ENCODE measurements around the gene USH2A. TPM values are rescaled to one million over a fixed set of nuclear protein-coding genes. Genes with fewer than 3 reads are reported as not detected.

The USH2A gene
- total RNA-seq, 3 donors from 2014 or later, result 0.03 to 0.17 TPM; not detected in 1

DNA sequence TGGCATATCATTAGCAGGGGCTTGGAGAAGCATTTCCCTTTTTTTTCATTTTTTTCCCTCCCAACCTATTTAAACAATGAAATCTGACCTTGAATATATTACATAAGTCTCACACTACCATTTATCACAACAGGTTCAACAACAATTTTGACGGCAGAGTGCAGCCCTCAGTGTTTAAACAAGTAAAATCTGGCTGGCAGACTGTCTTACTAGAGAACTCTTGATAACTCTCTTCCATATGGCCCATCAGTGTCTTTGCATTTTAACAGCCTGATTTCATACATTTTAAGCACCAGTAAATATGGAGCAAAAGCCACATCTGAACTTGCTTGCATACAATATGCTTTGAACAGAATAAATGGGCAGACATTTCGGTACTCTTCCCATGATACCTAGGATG, 643.1 kb downstream of the USH2A start:
- no peaks in the 10 kb centered on the region for H3K4me1 ChIP-seq (ENCODE audit: low read depth)
- no peak for ATAC-seq
- TF ChIP-seq, protein P1, sequence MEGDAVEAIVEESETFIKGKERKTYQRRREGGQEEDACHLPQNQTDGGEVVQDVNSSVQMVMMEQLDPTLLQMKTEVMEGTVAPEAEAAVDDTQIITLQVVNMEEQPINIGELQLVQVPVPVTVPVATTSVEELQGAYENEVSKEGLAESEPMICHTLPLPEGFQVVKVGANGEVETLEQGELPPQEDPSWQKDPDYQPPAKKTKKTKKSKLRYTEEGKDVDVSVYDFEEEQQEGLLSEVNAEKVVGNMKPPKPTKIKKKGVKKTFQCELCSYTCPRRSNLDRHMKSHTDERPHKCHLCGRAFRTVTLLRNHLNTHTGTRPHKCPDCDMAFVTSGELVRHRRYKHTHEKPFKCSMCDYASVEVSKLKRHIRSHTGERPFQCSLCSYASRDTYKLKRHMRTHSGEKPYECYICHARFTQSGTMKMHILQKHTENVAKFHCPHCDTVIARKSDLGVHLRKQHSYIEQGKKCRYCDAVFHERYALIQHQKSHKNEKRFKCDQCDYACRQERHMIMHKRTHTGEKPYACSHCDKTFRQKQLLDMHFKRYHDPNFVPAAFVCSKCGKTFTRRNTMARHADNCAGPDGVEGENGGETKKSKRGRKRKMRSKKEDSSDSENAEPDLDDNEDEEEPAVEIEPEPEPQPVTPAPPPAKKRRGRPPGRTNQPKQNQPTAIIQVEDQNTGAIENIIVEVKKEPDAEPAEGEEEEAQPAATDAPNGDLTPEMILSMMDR (IDR thresholded peaks at IDR 0.05), result no peak
- intact Hi-C loops (cut with DNase I, micrococcal nuclease), result no loop called here
- no peak for DNase-seq
- H3K36me3 ChIP-seq (ENCODE audit: low read depth), result no peaks in the 10 kb centered on the region
- no peak overlapping the region for H3K4me3 ChIP-seq
- H3K9me3 ChIP-seq, result no peaks in the 10 kb centered on the region

GRCh38 chr1:215779729-215780128, 643.5 kb downstream of the USH2A start:
- no peaks in the 10 kb centered on the region for H3K4me1 ChIP-seq (ENCODE audit: low read depth)
- no peak overlapping the region for H3K4me3 ChIP-seq
- no peak for ATAC-seq
- DNase-seq, result no peak
- no peaks in the 10 kb centered on the region for H3K36me3 ChIP-seq (ENCODE audit: low read depth)
- H3K9me3 ChIP-seq, result no peaks in the 10 kb centered on the region
- TF ChIP-seq, protein P1 (IDR thresholded peaks at IDR 0.05), result no peak
- intact Hi-C loops (cut with DNase I, micrococcal nuclease), result no loop called here

DNA sequence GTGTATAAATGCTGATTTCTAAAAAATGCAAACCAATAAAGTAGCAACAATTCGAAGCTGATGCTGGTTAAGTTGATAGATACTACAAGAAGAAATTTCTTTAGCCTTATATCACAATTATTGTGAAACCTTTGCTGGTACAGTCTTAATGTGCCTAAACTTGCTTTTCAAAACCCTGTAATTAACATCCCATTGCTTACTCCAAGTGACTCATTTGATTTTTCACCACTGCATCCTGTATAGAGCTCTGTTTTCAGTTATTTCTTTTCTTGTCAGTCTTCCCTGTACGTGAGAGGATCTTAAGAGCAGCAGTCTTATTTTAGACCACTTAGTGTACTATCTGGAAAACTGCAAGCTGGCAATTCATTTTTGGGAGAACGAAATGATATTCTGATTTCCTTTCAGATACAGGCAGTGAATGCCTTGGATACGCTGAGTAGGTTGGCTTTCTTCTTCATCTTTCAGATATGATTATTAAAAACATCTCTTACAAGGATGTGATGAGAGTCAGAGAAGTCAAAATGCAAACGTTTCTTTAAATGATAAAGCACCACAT, 645.8 kb downstream of the USH2A start:
- ATAC-seq, result no peak
- Histone ChIP-seq H3K9me3 (no peaks in the 10 kb centered on the region), H3K4me1 (ENCODE audit: low read depth) (no peaks in the 10 kb centered on the region), H3K36me3 (ENCODE audit: low read depth) (no peaks in the 10 kb centered on the region), H3K4me3 (no peak overlapping the region)
- intact Hi-C loops (cut with DNase I, micrococcal nuclease), result no loop called here
- TF ChIP-seq, protein P1 (IDR thresholded peaks at IDR 0.05), result no peak
- no peak for DNase-seq

GRCh38 chr1:215776336-215776735, 646.9 kb downstream of the USH2A start:
- no peak for DNase-seq
- intact Hi-C loops (cut with DNase I, micrococcal nuclease), result no loop called here
- Histone ChIP-seq H3K4me1 (ENCODE audit: low read depth) (no peaks in the 10 kb centered on the region), H3K4me3 (no peak overlapping the region), H3K36me3 (ENCODE audit: low read depth) (no peaks in the 10 kb centered on the region), H3K9me3 (no peaks in the 10 kb centered on the region)
- no peak for ATAC-seq
- TF ChIP-seq, protein P1 (IDR thresholded peaks at IDR 0.05), result no peak

DNA sequence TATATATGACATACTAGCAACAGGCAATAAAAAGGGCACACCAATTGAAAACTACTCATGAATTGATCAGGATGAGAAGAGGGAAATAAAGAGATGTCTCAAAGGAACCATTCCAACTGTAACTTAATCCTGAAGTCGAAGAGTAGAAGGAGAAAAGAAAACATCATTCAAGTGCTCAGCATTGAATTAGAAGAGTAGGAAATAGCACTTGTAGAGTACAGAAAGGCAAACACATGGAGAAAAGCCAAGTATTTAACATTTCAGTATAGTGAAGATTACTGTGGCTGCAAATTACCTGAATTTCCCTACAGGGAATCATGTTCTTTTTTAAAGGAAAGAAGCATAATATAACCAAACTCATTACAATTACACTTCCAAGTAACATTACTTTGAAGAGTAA, 651.1 kb downstream of the USH2A start:
- DNase-seq, result no peak
- intact Hi-C loops (cut with DNase I, micrococcal nuclease), result no loop called here
- no peak for ATAC-seq
- Histone ChIP-seq H3K4me3 (no peak overlapping the region), H3K36me3 (ENCODE audit: low read depth) (no peaks in the 10 kb centered on the region), H3K4me1 (ENCODE audit: low read depth) (no peaks in the 10 kb centered on the region), H3K9me3 (no peaks in the 10 kb centered on the region)
- TF ChIP-seq, protein P1 (IDR thresholded peaks at IDR 0.05), result no peak

DNA sequence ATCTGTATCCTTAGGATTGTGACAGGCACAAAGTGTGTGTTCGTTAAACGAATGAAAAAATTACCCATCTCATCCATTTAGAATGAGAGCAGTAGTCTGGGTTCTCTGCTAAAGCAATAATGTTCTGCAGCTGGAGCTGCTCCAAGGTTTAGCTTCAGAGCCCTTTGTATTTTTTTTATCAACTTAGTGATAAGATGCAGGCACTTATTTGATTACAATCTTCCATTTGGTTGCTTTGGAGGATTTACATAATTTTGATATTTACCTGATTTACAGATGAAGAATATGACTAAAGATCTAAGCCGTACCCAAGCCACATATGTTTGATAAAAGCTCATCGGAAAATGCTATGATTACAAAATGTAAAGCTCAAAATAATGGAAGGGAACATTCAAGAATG, 654.9 kb downstream of the USH2A start:
- intact Hi-C loops (cut with DNase I, micrococcal nuclease), result no loop called here
- H3K9me3 ChIP-seq, result no peaks in the 10 kb centered on the region
- TF ChIP-seq, protein P1 (IDR thresholded peaks at IDR 0.05), result no peak
- no peak overlapping the region for H3K4me3 ChIP-seq
- no peaks in the 10 kb centered on the region for H3K36me3 ChIP-seq (ENCODE audit: low read depth)
- H3K4me1 ChIP-seq (ENCODE audit: low read depth), result no peaks in the 10 kb centered on the region
- DNase-seq (no peak), ATAC-seq (no peak)
